Colonic mucosa (tissue), 2 donors: ENCODE results near the gene ASPRV1. TPM values are rescaled to one million over a fixed set of nuclear protein-coding genes. Genes with fewer than 3 reads are reported as not detected.

Experiments used
- total RNA-seq, 2 donors: library from RNA; stranded (reverse); fragmentation: NEBNext Ultra II Directional in 1 of 2; extraction: Animal tissue kit (Norgen Biotek cat#: 25700) in 1 of 2; gene quantifications; one replicate each; pipeline ENCODE4 v1.2.1, GENCODE V29; 2021
- donor health status: DM: no; HTN: no; CAD: no.
- donor health status: DM: no; HTN: no; CAD: no.

ASPRV1 gene
- total RNA-seq, 2 donors from 2014 or later: 0.40 to 0.82 TPM

Other genes with a start within 250 kb of the ASPRV1 start
- gene ANXA4, start 219.5 kb downstream of the ASPRV1 start, total RNA-seq: 100 to 1,000 TPM; 258 to 324 TPM
- 10 to 100 TPM; 20.3 to 20.4 TPM for gene GMCL1, start 132.0 kb downstream of the ASPRV1 start, total RNA-seq
- gene SNRNP27, start 67.7 kb downstream of the ASPRV1 start, total RNA-seq: 10 to 100 TPM; 30.8 to 34.8 TPM
- gene MXD1, start 46.5 kb downstream of the ASPRV1 start, total RNA-seq: 100 to 1,000 TPM in 1 of 2 donors, 10 to 100 TPM in 1; 57.8 to 200 TPM
- gene PCBP1, start 125.8 kb upstream of the ASPRV1 start, total RNA-seq: 100 to 1,000 TPM; 348 to 401 TPM
- 10 to 100 TPM in 1 of 2 donors, 1 to 10 TPM in 1; 7.1 to 11.4 TPM for gene C2orf42, start 229.4 kb upstream of the ASPRV1 start, total RNA-seq